NCI-H187 treated with DMSO at 0.1 percent for 48 hours (cell line): ENCODE data around the gene BEND2.
"Not testable (repeated sequence)": the region's sequence is repeated elsewhere in the genome, so short reads cannot be mapped to it uniquely, and the experiment has no call there.

Experiments used
- DNase-seq: peaks from one replicate; lab custom pipeline; 2025; lab: John Stamatoyannopoulos, UW

BEND2 gene

GRCh38 chrX:18220786-18221185, at the start of gene BEND2:
Gene BEND2, minus strand, starts transcription at chrX:18220886. Its CDS starts 136 bp downstream, at chrX:18220750.
- no peak for DNase-seq

GRCh38 chrX:18255059-18255458, 34.4 kb upstream of the BEND2 start:
- DNase-seq, result no peak

- no peak for DNase-seq
These were observed 32.1 kb upstream of the BEND2 start for GRCh38 chrX:18252644-18253359.

DNA sequence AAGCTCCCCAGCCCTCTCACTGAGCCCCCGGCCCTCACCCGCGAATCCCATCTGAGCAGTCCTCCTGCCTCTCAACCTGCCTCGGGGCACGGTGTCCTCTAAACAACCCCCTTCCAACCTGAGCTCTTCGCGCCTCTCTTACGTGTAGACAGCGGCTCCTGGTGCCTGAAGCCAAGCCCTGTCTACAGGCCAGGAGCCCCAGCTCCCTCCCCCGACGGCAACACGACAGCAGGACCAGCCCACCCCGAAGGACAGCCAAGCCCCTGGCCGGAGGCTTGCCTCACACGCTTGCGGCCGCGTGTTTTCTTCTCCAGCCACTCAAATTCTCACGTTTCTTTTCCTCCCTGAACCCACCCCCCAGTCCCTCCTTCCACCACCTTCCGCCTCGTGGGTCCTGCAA, 9.0 kb upstream of the BEND2 start:
- not testable (repeated sequence) for DNase-seq

DNA sequence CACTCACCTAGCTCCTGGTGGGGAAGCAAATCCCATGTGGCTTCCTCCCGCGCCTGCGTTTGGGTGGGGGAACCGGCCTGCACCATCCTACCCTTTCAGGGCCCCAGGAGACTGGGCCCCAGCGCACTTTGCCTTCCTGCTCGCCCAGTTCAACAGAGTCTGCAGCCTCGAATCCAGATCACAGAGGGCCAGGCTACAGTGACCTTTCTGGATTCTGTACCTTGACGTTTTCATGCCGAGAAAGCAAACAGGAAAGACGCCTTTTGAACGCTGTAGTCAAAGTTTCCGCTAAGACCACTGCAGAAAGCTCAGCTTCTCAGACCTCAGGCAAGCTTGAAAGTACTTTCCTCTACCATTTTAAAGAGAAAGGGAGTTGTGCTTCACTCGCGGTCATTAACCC, 7.4 kb upstream of the BEND2 start:
- DNase-seq, result no peak

DNA sequence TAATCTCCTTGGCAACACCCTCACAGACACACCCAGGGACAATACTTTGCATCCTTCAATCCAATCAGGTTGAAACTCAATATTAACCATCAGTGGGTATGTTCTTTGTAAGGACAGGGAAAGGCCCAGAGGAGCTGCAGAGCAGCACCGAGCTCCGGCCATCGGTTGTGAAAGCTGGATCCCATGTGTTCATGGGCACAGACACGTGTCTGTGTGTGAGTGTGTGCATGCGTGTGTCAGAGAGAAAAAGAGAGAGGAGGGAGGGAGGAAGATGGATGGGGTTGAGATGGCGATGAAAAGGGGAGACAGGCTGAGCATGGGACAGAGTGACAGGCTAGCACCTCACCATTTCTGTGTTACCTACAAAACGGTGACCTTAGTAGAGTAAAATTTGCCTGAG, 6.8 kb upstream of the BEND2 start:
- no peak for DNase-seq

DNA sequence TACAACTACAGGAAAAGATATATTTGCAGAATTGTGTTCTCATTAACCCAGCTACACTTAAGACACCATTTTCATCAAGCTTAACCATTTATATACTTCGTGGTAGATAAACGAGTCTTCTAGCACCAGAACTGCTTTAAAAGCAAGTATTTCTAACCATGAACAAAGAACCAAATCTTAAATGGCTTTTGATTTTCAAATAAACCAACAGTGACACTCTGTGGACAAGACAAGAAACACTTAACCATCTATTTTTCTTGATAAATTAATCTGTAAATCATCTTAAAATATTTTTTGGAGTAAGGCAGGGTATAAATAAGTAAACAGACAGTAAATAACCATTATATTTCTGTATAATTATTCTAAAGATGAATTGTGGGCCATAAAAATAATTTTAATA, 10.2 kb downstream of the BEND2 start:
- DNase-seq, result no peak

- DNase-seq, result no peak
These were observed 14.0 kb downstream of the BEND2 start for GRCh38 chrX:18206657-18207056.

DNA sequence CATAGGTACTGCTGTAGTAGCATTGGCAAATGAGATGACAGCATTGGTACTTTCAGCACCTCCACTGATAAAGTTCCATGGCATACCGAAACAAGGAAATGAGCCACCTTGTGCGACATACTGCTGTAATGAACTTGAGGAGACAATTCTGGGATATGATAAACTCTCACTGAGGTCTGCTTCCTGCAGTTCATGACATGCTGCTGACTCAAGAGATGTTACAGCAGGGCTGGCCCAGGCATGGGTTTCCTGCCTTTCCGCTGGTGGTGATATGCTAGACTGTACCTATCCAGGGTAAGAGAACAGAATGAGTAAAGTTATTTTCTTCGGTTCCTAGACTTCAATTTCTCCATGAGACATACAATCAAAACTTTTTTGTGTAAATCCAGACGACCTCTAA, 17.1 kb downstream of the BEND2 start:
- no peak for DNase-seq

DNA sequence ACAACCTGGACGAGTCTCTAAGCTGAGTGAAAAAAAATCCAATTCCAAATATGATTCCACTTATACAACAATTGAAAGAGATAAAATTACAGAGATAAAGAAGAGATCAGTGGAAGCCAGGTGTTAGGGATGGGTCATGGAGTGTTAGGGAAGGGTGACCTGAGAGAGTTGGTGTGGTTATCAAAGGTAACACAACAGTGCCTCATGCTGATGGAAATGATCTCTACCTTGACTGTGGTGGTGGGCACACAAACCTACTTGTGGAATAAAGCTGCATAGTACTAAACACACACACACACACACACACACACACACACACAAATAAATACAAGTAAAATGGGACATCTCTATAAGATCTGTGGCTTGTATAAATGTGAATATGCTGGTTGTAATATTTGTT, 26.0 kb downstream of the BEND2 start:
- DNase-seq, result peak; percentile 52

DNA sequence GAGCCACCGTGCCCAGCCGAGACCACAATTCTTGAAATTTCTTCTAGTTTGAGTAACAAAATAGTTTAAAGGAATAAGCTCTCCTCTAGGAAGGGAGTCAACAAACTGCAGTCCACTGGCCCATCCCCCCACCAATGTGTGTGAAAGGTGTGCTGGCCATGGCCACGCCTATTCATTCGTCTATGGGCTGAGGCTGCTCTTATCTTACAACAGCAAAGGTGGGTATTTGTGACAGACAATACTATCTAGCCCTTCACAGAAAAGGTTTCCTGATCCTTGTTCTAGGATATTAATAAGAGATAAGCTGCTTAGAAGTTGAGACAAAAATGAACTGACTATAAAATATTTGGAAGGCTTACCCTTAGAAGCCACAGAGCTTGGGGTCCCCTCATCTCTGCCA, 41.2 kb downstream of the BEND2 start:
- no peak for DNase-seq

DNA sequence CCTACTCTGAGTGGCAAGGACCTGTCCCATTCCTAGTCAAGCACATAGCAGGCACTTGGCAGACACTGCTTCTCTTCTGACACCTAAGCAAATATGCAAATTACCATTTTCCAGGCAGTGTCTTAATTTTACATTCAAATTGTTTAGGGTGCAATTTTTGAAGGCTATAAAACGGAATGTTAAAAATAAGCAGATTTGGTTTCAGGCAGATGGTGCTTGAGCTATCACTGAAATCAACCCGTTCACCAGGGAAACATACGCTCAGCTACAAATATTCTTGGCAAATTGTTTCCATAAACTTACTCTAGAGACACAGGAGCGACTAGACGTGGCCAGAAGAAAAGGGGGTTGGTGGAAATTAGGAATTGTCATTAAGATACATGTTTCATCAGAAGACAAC, 45.7 kb downstream of the BEND2 start:
- no peak for DNase-seq

DNA sequence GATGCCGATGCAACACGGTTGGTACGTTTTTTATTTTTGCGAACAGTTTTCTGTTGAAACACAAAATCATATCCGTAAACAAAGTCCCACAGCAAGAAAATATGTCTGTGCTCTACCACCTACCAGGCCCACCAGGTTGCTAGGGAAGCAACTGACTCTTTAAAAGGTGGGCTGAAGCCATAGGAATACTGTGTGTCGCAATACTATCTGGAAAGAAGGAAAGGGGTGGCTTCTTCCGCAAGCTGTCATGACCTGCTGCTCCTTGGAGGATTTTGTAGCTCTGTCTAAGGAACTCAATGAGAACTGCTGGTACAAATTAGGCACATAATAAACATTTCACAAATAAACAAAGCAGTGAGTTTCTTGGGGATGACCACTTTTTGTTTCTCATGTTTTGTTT, 46.5 kb downstream of the BEND2 start:
- no peak for DNase-seq

DNA sequence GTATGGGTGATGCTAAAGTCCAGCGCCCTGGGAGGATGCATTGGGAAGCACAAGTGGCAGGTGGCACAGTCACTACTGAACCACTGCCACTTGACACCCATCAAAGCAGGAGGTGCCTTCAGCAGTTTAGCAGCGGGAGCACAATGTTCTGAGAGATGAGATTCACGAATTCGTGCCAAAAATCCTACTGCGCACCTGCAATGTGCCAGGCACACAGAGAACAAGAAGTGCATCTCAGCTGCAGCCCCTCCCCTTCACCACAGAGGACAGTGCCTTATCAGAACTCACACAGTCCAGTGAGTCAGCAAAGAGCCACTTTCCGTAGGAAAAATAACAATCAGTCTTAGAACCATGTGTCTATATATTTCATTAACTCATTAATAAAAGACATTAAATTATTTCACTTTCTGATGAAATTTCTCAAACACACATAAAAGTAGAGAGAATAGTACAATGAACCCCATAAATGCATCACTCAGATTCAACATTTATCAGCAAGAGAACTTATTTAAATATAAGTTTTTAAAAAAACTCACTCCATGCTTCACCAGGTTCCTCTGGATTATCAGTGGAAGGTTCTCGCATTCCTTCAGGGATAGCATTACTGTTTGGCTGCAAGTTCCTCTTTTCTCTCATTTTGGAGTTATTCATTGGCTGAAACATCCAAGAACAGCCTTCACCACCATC, 47.0 kb downstream of the BEND2 start:
- DNase-seq, result peak; percentile 13

DNA sequence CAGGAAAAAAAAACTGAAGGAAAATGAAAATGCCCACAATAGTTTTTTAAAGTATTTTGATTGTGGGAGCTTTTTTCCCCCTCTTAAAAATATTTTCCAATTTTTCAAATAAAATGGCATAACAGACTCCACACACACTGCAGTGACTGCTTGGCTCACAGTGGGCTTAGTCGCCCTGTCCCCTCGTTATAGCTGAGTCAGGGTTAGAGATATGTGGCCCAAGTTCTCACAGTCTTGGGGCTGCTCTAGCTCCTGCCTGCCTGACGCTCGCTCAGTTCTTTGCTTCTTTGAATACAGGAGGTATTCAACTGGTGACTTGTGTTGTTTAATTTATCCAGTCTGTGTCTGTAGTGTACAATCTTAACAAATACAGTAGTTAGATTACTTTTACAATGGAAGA, 47.7 kb downstream of the BEND2 start:
- no peak for DNase-seq

GRCh38 chrX:18170910-18171309, 49.8 kb downstream of the BEND2 start:
- DNase-seq, result no peak

DNA sequence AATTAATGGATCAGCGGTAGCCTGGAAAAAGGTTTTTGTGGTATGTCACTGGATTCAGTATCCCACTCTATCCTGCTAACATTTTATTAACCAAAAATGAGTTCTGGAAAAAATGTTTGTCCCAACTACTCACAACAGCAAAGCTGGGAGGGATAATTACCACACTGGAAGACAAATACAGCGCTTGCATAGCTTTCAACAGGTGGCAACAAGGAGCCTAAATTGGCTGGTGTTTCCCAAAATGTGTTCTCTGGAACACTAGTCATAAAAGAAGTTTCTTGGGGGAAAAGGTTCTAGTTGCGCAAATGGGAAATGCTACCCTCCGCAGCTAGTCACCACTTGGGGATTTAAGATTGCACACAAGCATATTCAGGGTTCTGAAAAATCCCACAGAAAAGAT, 54.6 kb downstream of the BEND2 start:
- DNase-seq, result no peak

DNA sequence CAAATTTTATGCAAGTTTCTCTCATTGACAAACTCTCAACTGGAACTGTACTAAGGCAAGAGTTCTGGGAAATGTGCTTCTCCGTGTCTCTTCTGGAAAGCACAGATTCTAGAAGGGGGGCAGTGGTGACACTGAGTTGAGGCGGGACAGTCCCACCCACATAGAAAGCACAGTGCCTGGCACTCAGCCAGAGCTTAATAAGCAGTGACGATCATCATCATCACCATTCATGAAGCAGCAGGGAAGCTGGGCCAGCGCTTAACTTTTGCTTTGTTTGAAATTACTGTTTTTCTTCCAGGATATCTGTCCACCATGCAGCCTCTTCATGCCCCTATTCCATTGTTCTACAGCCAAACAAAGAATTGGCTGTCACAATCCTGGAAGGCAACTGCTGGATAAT, 60.3 kb downstream of the BEND2 start:
- no peak for DNase-seq

DNA sequence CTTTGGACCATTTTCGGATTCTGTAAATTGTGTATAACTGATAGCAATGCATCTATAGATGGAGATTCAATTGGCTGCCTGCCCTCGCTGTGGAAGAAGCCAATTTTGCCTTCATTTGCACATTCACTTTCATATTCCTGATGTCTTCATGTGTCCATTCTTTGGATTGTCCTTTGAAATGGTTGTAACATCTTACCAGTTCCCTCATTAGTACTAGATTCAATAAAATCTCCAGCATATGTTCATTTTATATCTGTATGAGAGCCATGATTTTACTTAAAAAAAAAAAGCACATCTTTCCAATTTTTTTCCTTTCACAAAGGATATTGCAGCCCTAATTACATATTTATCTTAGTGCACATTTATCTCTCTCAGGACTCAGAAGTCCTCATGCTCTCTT, 61.7 kb downstream of the BEND2 start:
- DNase-seq, result no peak

DNA sequence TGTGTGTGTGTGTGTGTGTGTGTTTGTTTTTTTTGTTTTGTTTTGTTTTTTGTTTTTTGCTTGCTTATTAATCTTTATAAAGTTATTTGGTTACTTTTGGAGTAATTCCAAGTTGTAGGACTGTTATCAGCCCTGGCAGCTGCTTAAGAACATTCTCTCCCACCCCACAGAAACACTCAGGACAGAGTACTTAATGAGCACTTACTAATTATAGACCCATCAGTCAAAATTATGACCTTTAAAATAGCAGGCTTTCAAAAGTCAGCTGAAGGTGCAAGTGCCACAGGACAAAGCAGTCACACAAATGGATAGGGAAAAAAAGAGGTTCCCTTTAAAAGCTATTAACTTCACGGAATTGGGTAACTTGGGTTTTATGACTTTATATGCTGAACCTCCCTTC, 69.0 kb downstream of the BEND2 start:
- no peak for DNase-seq

GRCh38 chrX:18151157-18151556, 69.5 kb downstream of the BEND2 start:
- no peak for DNase-seq

DNA sequence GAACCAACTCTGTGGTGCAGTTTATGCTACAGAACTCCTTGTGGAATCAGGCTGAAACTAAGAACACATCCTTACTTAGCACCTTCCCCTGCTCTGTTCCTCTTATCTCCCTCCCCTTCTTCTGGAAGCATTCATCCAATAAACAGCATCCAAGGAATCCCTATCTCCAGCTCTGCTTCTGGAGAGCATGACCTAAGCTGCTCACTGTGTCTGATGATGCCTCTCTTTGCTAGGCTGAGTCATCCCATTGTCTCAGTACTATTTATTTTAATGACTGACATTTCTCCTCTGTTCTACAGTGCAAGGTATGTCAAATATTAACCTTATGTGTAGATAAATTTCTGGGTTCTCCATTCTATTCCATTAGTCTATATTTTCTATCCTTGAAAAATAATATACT, 71.2 kb downstream of the BEND2 start:
- DNase-seq, result no peak

GRCh38 chrX:18146954-18147353, 73.7 kb downstream of the BEND2 start:
- DNase-seq, result no peak

DNA sequence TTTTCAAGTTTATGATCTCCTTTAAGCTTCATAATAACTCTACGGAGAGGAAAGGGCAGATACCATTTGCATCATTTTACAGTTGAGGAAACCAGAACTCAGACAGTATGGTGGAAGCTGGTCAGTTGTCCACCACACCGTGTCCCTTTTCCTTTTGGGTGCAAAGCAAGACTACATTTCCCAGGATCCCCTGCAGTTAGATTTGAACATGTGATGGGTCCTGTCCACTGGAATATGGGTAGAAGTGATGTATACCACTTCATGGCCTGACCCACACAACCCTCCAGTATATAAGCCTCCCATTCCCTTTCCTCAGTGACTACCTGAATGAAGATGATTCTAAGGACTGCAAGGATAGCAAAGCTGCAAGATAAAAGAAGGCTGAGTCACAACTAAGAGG, 74.7 kb downstream of the BEND2 start:
- DNase-seq, result no peak
